Uterus (tissue), 4 donors: ENCODE data around the gene GALNT12. TPM values are rescaled to one million over a fixed set of nuclear protein-coding genes. Genes with fewer than 3 reads are reported as not detected.

Experiments used
- DNase-seq, 2 donors: peaks; one replicate each; pipeline ENCODE4 v3.0.0-alpha.2; 2019 to 2020
- H3K27ac ChIP-seq, 2 donors: fragments of 200-600 bp; sonication (generic); 1 replicate in 1 of 2; 2 replicates in 1 of 2; pipeline ENCODE4 v1.5.1; 2016 to 2018
- H3K27me3 ChIP-seq, 2 donors: fragments of 200-600 bp; sonication (generic); one replicate each; pipeline ENCODE4 v1.5.1; 2018 to 2019; ENCODE audit warnings: control low read depth in 1 of 2
- H3K36me3 ChIP-seq, 2 donors: fragments of 200-600 bp; sonication (generic); one replicate each; pipeline ENCODE4 v1.5.1; 2019; ENCODE audit warnings: control low read depth in 1 of 2
- H3K4me1 ChIP-seq, 2 donors: fragments of 200-600 bp; sonication (generic); one replicate each; pipeline ENCODE4 v1.5.1; 2018 to 2019; ENCODE audit warnings: control low read depth in 1 of 2
- H3K4me3 ChIP-seq, 2 donors: fragments of 200-600 bp; sonication (generic); 1 replicate in 1 of 2; 2 replicates in 1 of 2; pipeline ENCODE4 v1.5.1; 2018 to 2019; ENCODE audit warnings: mild to moderate bottlenecking in 1 of 2
- H3K9me3 ChIP-seq, 2 donors: fragments of 200-600 bp; sonication (generic); one replicate each; pipeline ENCODE4 v1.5.1; 2019; ENCODE audit warnings: control low read depth in 1 of 2
- POLR2A ChIP-seq, 2 donors: fragments of 450-650 bp; IDR thresholded peaks; one replicate each; pipeline ENCODE4 v1.6.1; 2016; ENCODE audit warnings: antibody characterized with exemption in 2 of 2, mild to moderate bottlenecking in 1 of 2, moderate library complexity in 1 of 2
- intact Hi-C: fragments of 100-400 bp; cut with DNase I; formaldehyde crosslinking; loops from one replicate; pipeline ENCODE4 v1.15.1; 2023; ENCODE audit warnings: low total_unique reads
- total RNA-seq, 4 donors: library from RNA; depleted of rRNA in 3 of 4; stranded (reverse); fragments of >200 nt in 3 of 4; gene quantifications; one replicate each; pipeline versions ENCODE4 v1.1.0 to v1.2.4, GENCODE V29; 2014 to 2023
- TF ChIP-seq, protein P1 (sequence below), 4 experiments: fragments of 200-600 bp in 2 of 4; fragments of 450-650 bp in 2 of 4; sonication (generic) in 2 of 4; IDR thresholded peaks; one replicate each; pipeline ENCODE4 v1.5.1; 2016 to 2019; ENCODE audit warnings: antibody characterized with exemption in 4 of 4, mild to moderate bottlenecking in 2 of 4, moderate library complexity in 1 of 4
- donor health status: DM: yes; HTN: yes; CAD: no.

GALNT12 gene
- total RNA-seq, 4 donors from 2014 or later: 0.29 to 9.3 (median 2.5) TPM; not detected in 1

GRCh38 chr9:98829766-98830165 lies 22.3 kb downstream of the GALNT12 start:
- intact Hi-C loops: no loop called here
- DNase-seq: no peak
- H3K4me3 ChIP-seq: no peak overlapping the region
- TF ChIP-seq, protein P1, sequence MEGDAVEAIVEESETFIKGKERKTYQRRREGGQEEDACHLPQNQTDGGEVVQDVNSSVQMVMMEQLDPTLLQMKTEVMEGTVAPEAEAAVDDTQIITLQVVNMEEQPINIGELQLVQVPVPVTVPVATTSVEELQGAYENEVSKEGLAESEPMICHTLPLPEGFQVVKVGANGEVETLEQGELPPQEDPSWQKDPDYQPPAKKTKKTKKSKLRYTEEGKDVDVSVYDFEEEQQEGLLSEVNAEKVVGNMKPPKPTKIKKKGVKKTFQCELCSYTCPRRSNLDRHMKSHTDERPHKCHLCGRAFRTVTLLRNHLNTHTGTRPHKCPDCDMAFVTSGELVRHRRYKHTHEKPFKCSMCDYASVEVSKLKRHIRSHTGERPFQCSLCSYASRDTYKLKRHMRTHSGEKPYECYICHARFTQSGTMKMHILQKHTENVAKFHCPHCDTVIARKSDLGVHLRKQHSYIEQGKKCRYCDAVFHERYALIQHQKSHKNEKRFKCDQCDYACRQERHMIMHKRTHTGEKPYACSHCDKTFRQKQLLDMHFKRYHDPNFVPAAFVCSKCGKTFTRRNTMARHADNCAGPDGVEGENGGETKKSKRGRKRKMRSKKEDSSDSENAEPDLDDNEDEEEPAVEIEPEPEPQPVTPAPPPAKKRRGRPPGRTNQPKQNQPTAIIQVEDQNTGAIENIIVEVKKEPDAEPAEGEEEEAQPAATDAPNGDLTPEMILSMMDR (IDR thresholded peaks at IDR 0.05): no peak
- TF ChIP-seq POLR2A (IDR thresholded peaks at IDR 0.05): no peak
- no peaks in the 10 kb centered on the region for H3K4me1 ChIP-seq
- H3K36me3 ChIP-seq: no peaks in the 10 kb centered on the region
- H3K9me3 ChIP-seq: no peaks in the 10 kb centered on the region
- no peak overlapping the region for H3K27ac ChIP-seq
- no peaks in the 10 kb centered on the region for H3K27me3 ChIP-seq

DNA sequence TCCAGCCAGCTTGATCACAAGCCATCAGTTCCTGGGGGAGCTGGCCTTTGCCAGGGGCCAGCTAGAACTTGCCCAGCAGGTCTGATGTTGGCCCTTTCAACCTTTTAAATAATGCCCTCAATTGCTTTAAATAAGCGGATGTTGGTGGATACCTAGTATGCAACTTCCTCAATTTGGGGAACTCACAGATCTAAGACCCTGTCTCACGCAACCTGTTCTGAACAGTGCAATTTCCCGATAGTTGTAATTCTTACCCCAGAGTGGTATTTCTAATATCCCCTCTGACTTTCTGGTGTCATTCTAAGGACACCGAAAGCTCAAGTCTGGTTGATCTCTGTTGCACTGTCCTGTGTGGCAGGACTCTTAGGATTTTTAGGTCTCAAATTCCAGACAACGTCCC lies 23.1 kb downstream of the GALNT12 start:
- no peak overlapping the region for H3K4me3 ChIP-seq
- intact Hi-C loops: no loop called here
- no peaks in the 10 kb centered on the region for H3K4me1 ChIP-seq
- no peaks in the 10 kb centered on the region for H3K36me3 ChIP-seq
- TF ChIP-seq POLR2A (IDR thresholded peaks at IDR 0.05): no peak
- TF ChIP-seq, protein P1 (IDR thresholded peaks at IDR 0.05): no peak
- H3K27ac ChIP-seq: no peak overlapping the region
- H3K27me3 ChIP-seq: no peaks in the 10 kb centered on the region
- no peak for DNase-seq
- no peaks in the 10 kb centered on the region for H3K9me3 ChIP-seq

DNA sequence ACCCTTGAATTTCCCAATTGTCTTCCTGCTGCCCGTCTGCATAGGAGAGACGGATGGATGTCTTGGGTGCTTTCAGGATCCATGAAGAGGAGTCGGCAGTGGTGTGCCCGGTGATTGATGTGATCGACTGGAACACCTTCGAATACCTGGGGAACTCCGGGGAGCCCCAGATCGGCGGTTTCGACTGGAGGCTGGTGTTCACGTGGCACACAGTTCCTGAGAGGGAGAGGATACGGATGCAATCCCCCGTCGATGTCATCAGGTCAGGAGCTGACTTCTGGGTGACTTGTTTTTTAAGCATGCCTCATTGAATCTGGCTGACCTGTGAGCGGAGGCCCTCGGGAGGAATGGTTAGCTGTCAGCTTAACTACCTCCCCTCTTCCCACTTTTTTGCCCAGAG lies 24.2 kb downstream of the GALNT12 start:
- Histone ChIP-seq H3K9me3 (no peaks in the 10 kb centered on the region), H3K27me3 (no peaks in the 10 kb centered on the region), H3K4me1 (no peaks in the 10 kb centered on the region), H3K27ac (no peak overlapping the region), H3K36me3 (no peaks in the 10 kb centered on the region), H3K4me3 (no peak overlapping the region)
- TF ChIP-seq, protein P1 (IDR thresholded peaks at IDR 0.05): no peak
- intact Hi-C loops: no loop called here
- no peak for DNase-seq

DNA sequence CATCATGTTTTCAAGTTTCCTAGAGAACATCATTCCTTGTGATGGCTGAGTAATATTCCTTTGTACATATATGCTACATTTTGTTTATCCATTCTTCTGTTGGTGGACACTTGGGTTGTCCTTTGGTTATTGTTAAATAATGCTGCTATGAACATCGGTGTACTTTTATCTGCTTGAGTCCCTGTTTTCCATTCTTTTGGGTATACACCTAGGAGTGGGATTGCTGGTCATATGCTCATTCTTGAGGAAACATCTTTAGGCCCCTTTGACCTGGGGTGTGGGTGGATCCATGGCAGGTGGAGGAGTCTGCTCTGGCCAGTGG lies 25.3 kb downstream of the GALNT12 start:
- Histone ChIP-seq H3K4me3 (no peak overlapping the region), H3K9me3 (no peaks in the 10 kb centered on the region), H3K27ac (no peak overlapping the region), H3K36me3 (no peaks in the 10 kb centered on the region), H3K4me1 (no peaks in the 10 kb centered on the region), H3K27me3 (no peaks in the 10 kb centered on the region)
- TF ChIP-seq POLR2A (IDR thresholded peaks at IDR 0.05): no peak
- TF ChIP-seq, protein P1 (IDR thresholded peaks at IDR 0.05): no peak
- intact Hi-C loops: no loop called here
- no peak for DNase-seq

GRCh38 chr9:98833090-98833956 lies 25.9 kb downstream of the GALNT12 start:
- H3K36me3 ChIP-seq: no peaks in the 10 kb centered on the region

More at GRCh38 chr9:98833090-98833956, 25.9 kb downstream of the GALNT12 start:
- Histone ChIP-seq H3K4me1 (no peaks in the 10 kb centered on the region), H3K27me3 (no peaks in the 10 kb centered on the region), H3K27ac (no peak overlapping the region), H3K4me3 (no peak overlapping the region), H3K9me3 (no peaks in the 10 kb centered on the region)
- TF ChIP-seq POLR2A (IDR thresholded peaks at IDR 0.05): no peak
- TF ChIP-seq, protein P1 (IDR thresholded peaks at IDR 0.05): no peak
- no peak for DNase-seq
- intact Hi-C loops: no loop called here
